ENCODE measurements around the gene SLC47A2. TPM values are rescaled to one million over a fixed set of nuclear protein-coding genes. Genes with fewer than 3 reads are reported as not detected.

Gene SLC47A2
- total RNA-seq, 1 donor from 2014 or later = 0.24 TPM

DNA sequence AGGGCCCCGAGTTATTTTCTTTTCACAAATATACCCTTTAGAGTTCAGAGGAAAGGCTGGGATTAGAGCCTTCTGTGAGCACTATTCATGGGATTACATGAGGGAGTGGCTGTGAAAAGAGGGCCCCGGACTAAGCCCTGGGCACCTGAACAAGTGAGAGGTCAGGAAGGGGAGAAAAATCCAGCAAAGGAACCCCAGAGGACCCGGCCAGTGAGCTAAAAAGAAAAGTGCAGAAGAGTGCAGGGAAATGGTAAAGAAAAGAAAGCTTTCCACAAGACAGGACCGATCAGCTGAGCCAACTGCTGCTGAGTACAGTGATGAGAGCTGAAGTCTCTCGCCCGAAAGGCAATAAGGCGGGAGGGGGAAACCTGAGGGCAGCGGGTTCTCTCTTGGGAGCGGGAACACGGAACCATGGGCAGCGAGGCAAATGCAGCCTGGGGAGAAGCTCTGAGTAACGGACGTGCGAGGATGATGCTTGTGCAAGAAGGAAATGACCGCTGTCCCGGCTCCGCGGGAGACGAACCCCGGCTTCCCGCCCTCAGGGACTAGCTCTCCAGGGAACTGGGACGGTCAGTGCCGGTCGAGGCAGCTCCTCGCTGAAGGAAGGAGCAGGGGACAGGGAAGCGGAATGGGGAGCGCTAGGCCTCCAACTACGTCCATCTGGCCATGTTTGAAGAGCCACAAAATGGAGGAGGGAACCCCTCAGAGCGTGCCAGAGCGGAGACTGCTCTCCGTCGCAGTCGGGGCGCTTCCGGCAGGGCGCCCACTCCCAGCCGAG, 68.5 kb downstream of the SLC47A2 start:
- Mint-ChIP-seq H3K4me3 (ENCODE audit: unreplicated experiment) (peak overlapping the region; percentile 90), H3K36me3 (ENCODE audit: unreplicated experiment) (peaks cover 2% of the 10 kb centered on the region), H3K4me1 (ENCODE audit: unreplicated experiment) (peaks cover 55% of the 10 kb centered on the region), H3K9me3 (ENCODE audit: unreplicated experiment) (no peaks in the 10 kb centered on the region), H3K27ac (ENCODE audit: unreplicated experiment) (peak overlapping the region; percentile 100), H3K27me3 (ENCODE audit: unreplicated experiment) (no peaks in the 10 kb centered on the region)
- TF ChIP-seq, protein P1, sequence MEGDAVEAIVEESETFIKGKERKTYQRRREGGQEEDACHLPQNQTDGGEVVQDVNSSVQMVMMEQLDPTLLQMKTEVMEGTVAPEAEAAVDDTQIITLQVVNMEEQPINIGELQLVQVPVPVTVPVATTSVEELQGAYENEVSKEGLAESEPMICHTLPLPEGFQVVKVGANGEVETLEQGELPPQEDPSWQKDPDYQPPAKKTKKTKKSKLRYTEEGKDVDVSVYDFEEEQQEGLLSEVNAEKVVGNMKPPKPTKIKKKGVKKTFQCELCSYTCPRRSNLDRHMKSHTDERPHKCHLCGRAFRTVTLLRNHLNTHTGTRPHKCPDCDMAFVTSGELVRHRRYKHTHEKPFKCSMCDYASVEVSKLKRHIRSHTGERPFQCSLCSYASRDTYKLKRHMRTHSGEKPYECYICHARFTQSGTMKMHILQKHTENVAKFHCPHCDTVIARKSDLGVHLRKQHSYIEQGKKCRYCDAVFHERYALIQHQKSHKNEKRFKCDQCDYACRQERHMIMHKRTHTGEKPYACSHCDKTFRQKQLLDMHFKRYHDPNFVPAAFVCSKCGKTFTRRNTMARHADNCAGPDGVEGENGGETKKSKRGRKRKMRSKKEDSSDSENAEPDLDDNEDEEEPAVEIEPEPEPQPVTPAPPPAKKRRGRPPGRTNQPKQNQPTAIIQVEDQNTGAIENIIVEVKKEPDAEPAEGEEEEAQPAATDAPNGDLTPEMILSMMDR (IDR thresholded peaks at IDR 0.05) = no peak
- DNase-seq (ENCODE audit: extremely low spot score, unreplicated experiment) = peak; percentile 88

DNA sequence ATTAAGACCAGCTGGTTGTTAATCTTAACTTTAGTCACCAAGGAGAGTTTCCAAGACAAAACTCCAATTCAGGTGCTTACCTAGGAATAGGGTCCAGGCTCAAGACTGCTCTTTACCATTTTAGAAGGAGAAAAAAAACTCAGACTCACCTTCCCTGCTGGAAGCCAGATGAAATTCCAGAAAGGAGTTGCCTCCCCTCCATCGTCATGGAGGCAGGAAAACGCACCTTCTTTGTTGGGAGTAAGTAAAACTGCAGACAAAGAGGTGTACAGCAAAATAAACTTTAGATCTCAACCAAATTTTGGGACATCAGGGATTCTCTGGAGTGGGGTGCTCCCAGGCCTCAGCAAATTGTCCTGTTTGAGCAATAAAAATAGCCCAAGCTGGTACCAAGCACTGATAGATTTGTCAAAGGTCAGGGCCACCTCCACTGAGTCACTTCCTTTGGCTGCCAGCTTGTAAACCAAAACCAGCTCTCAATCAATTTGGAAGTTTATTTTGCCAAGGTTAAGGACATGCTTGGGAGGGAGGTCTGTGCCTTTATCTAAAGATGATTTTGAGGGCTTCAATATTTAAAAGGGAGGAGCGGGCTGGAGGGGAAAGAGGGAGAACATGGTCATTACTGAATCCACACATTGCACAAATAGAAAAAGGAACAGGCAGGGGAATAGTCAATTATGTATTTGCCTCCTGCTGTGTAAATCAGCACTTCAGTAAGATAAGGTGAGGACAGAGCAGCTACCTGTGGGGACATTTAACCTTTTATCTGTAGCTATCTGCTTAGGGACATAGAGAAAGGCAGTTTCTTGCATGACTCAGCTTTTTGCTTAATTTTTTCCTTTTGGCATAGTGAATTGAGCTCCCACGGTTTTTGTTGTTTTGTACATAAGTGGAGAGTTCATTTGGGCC, 69.3 kb downstream of the SLC47A2 start:
- peak overlapping the region; percentile 100 for H3K27ac Mint-ChIP-seq (ENCODE audit: unreplicated experiment)
- peaks cover 7% of the 10 kb centered on the region for H3K27me3 Mint-ChIP-seq (ENCODE audit: unreplicated experiment)
- peaks cover 47% of the 10 kb centered on the region for H3K4me1 Mint-ChIP-seq (ENCODE audit: unreplicated experiment)
- TF ChIP-seq, protein P1 (IDR thresholded peaks at IDR 0.05) = no peak
- H3K4me3 Mint-ChIP-seq (ENCODE audit: unreplicated experiment) = peak overlapping the region; percentile 90
- no peaks in the 10 kb centered on the region for H3K36me3 Mint-ChIP-seq (ENCODE audit: unreplicated experiment)
- no peaks in the 10 kb centered on the region for H3K9me3 Mint-ChIP-seq (ENCODE audit: unreplicated experiment)
- no peak for DNase-seq (ENCODE audit: extremely low spot score, unreplicated experiment)

DNA sequence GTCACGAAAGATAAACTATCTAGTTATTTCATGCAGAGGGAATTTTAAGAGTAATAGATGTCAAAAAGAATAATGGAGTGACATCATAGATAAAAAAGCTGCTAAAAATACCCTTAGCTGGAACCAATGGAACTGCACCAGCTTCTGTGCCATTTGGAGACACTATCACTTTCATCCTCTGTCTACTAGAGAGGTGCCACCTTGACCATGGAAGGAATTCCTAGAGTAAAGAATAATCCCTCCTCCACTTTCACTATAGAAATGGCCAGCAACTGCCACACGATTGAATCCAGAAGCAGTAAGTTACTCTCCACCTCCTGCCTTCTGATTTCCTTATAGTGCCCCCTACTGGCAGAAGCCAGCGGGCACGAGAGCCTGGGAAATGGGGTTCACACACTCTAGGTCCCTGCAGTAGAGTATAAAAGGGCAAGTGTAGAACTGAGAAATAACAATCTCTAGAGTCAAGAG, 70.6 kb downstream of the SLC47A2 start:
- H3K4me3 Mint-ChIP-seq (ENCODE audit: unreplicated experiment) = no peak overlapping the region
- TF ChIP-seq, protein P1 (IDR thresholded peaks at IDR 0.05) = peak; percentile 44
- peak overlapping the region; percentile 35 for H3K27ac Mint-ChIP-seq (ENCODE audit: unreplicated experiment)
- no peaks in the 10 kb centered on the region for H3K36me3 Mint-ChIP-seq (ENCODE audit: unreplicated experiment)
- peaks cover 13% of the 10 kb centered on the region for H3K27me3 Mint-ChIP-seq (ENCODE audit: unreplicated experiment)
- peaks cover 35% of the 10 kb centered on the region for H3K4me1 Mint-ChIP-seq (ENCODE audit: unreplicated experiment)
- H3K9me3 Mint-ChIP-seq (ENCODE audit: unreplicated experiment) = no peaks in the 10 kb centered on the region
- DNase-seq (ENCODE audit: extremely low spot score, unreplicated experiment) = no peak

DNA sequence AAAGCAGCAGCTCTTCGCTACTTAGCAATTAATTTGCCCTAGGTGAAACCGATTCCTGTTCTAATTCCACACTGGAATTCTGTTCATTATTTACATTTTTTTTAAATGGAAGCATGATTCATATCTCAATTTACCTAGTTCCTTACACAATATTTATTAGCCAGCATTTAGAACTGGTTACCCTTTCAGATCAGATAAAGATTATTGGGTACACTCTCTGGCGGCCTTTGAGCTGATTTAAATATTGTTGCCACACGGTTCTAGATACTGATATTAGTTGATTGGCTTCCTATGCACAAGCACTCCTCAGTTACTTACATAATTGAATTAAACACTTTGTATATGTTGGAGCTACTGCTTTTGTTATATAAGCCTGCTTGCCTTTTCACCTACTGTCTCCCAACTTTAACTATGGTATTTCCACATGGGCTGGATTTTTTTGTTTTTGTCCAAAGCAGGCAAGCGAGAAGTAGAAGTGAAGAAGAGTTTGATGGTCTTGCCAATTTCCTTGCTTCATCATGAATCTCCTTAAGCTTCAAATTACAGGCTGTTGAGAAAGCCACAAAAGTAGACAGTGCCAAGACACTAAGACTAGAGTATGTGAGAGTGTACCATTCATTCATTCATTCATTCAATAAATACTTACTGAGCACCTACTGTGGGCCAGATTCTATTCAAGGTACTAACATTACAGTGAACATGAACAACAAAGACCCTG, 71.7 kb downstream of the SLC47A2 start:
- TF ChIP-seq, protein P1 (IDR thresholded peaks at IDR 0.05) = no peak
- Mint-ChIP-seq H3K27me3 (ENCODE audit: unreplicated experiment) (peaks cover 15% of the 10 kb centered on the region), H3K4me1 (ENCODE audit: unreplicated experiment) (peaks cover 25% of the 10 kb centered on the region), H3K4me3 (ENCODE audit: unreplicated experiment) (no peak overlapping the region), H3K36me3 (ENCODE audit: unreplicated experiment) (no peaks in the 10 kb centered on the region), H3K9me3 (ENCODE audit: unreplicated experiment) (no peaks in the 10 kb centered on the region), H3K27ac (ENCODE audit: unreplicated experiment) (no peak overlapping the region)
- DNase-seq (ENCODE audit: extremely low spot score, unreplicated experiment) = no peak
